Hematopoietic multipotent progenitor cell treated with erythropoietin and hydrocortisone succinate and interleukin-3 and kit ligand, for 17 days (in vitro differentiated cells): Measurements from ENCODE around the gene DDX27.

ENCODE experiments used
- DNase-seq: peaks from one replicate; pipeline ENCODE4 v3.0.0-alpha.2; 2015; ENCODE audit warnings: low spot score

The DDX27 gene

GRCh38 chr20:49278036-49278817 is 59.0 kb downstream of the DDX27 start, which contains the start of gene ZNFX1:
Gene ZNFX1 (minus strand): TSS chr20:49278057. CDS start chr20:49275839, 2,218 bp downstream.
- DNase-seq = peak; percentile 99

GRCh38 chr20:49278818-49279676 is 59.8 kb downstream of the DDX27 start:
- no peak for DNase-seq

DNA sequence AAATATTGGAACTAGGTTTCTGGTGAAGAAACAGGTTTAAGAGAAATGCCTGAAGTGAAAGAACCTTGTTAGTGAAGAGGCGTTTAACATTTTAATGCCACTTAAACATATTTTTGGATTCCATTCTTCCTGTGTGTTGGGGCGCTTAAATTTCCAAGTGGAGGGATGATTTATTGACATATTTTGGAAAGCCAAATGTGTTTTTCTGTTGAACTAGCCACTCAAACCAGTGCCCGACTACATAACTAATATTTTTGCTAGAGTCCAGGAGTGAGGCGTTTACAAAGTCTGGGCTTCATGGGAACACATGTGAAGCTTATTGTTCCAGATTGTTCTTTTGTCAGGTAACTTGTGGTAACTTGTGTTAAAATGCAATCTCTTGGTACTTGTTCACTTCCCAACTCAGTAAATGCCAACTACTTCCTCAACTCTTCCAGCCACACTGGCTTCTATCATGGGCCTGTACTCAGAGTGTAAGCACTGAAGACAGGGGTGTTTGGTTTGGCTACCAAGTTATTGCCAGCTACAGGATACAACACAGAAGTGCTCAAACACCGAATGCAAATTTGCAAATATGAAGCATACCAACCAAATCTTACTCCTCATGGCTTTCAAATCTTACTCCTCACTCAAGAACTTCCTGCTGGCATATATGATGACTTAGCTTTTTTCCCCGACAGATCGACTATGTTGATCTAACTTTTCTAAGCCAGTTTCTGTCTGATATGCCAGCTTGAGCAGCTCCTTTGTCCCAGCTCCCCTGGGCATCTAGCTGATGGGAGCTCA is 60.7 kb downstream of the DDX27 start:
- peak; percentile 48 for DNase-seq

- DNase-seq = no peak
These were observed 61.3 kb downstream of the DDX27 start for GRCh38 chr20:49280463-49281058.

DNA sequence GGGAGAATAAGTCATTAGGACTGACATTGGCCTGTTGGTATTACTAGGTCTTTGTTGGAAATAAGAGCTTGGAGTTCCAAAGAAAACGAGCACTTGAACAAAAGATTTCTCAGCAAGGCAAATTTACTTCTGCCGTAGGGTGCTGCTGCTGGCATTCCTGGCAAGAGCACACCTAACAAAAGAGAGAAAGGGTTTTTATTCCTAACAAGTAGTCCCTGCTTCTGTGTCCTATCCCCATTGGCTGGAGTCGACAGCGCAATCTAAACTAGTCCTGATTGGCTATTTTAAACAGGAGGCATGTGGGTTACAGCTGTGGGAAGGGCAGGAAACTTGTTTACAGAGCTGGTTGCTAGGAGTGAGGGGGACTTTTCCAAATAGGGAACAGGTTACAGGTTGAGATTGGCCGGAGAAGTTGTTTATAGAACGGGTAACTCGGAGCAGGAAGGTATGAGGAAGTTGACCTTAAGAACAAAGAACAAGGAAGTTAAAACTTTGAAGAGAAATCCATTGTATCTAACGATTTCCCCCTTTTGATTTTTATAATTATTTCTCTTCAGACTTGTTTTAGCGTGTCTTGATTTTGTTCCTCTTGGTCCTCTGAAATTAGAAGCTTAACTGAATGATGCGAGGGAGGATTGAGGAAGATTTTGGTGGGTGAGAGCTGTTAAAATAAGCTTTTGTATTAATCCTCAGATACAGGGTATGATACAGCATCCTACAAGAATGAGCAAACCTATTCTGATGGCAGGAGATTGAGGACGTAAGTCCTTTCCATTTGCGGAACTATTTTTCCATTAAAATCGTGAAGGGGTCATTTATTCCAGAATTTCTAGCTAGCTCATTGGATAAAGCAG is 62.1 kb downstream of the DDX27 start:
- no peak for DNase-seq

GRCh38 chr20:49281913-49282467 is 62.8 kb downstream of the DDX27 start:
- DNase-seq = no peak

DNA sequence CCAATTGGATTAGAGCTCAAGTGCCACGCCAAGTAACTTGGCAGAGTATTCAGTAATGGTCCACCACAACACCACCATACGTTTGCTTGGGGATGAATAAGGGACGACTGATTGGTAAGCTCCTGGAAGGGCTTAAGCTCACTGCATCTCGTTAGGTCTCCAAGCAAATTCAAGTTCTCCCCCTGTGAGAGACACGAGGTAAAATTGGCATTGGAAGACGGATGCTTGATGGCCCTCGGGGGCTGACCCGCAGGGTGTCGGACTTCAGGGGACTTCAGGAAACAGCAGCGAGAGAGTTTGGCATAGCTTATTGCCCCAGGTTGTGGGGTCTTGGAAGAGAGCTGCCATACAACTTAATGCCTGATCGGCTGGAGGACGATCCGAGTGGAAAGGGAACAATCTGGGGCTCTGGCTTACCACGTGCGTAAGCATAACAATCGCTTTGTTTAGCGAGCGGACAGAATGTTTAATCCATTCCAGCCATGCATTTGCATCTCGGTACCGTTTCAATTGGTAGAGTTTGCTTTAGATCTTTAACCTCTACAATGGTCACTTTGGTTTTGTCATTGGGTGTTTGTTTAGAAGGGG is 63.5 kb downstream of the DDX27 start:
- DNase-seq = no peak

DNA sequence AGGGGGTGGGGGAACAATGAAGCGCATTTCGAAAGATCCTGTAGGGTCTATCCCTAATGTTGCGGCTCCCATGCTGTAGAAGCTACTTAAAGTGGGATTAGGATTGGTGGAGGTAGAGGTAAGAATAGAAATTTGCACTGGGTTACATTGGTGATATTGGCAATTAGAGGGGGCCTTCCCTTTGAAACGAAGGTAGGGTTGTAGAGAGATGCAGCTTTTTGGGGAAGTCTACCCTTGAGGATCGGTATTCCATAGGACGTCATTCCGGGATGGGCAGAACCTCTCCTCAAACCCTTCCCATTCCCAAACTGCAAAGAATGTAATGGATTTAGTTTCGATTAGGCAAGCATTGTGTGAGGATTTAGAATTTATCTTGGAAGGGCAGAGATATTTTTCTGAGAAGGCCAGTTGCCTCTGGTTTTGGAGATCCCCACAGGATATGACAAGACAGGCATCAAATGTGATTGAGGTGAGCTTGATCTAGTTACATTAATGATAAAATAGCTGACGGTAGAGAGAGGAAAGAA is 64.0 kb downstream of the DDX27 start:
- DNase-seq = no peak

- no peak for DNase-seq
These were observed 64.7 kb downstream of the DDX27 start for GRCh38 chr20:49283703-49284625.

- no peak for DNase-seq
These were observed 65.6 kb downstream of the DDX27 start for GRCh38 chr20:49284818-49285217.

DNA sequence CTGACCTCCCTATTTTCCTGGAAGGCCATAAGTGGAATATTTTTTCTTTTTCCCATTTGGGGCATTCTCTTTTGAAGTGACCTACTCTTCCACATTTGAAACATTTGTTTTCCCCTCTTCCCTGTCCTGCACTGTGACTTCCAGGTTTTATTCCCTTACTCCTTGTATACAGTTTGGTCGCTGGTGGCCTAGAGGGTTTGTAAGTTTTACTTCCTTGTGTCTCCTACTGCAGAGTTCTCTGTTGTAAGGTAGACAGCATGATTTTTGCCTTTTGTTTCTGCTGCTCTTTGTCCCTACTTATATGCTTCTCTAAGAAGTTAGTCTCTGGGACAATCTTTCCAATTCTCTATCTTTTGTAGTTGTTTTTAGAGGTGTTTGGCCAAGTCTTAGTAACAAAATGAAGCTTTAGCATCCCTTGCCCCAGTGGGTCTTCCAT is 66.0 kb downstream of the DDX27 start:
- DNase-seq = no peak

DNA sequence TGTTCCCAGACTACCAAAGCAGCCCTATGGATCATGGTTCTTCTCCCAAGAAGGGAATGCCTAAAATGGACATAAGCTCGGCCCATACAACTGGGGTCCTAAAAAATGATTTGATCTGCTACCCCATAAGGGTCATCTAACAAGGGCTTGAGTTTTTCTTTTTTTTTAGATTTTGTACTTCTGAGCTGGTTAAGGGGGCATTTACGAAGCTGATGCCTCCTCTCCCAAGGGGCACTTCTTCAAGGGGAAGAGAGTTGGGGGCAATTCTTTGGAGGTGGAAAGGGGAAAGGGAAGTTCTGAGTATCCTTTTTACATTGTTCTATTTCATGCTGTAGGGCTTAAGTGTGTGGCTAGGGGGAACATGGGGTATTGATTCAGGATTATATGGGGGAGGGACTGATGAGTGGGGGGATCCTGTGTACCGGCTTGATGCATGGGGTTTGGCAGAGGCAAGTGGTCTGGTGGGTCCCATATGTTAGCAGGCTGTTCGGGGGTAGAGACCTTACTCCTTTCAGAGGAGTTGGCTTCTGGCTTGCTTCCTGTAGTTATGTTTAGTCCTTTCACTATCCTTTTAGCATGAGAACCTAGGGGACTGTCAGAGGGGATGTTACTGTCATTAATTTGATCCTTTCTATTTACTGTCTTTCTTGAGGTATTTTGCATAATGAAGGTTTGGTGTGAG is 66.7 kb downstream of the DDX27 start:
- no peak for DNase-seq

GRCh38 chr20:49286689-49287551 is 67.7 kb downstream of the DDX27 start:
- no peak for DNase-seq

GRCh38 chr20:49287555-49288249 is 68.5 kb downstream of the DDX27 start:
- DNase-seq = no peak

DNA sequence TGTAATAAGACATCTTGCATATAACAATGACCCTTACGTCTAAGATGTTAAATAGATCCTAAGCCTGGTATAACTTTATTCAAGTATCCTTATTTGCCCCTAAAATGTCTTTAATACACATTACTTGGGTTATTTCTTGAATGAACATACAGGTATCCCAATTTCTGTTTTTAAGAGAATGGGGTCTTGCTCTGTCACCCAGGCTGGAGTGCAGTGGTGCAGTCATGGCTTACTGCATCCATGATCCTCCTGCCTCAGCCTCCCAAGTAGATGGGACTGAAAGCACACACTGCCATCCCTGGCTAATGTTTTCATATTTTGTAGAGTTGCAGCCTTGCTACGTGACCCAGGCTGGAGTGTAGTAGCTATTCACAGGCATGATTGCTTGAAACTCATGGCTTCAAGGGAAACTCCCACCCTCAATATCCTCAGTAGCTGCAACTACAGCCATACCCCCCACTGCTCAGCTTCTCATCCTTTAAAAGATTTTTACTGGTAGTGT is 69.1 kb downstream of the DDX27 start:
- no peak for DNase-seq
